Suprapubic skin (tissue), 4 donors: Measurements from ENCODE around the gene CCDC57. TPM values are rescaled to one million over a fixed set of nuclear protein-coding genes. Genes with fewer than 3 reads are reported as not detected.
"Not testable (repeated sequence)": the region's sequence is repeated elsewhere in the genome, so short reads cannot be mapped to it uniquely, and the experiment has no call there.

Experiments
- DNase-seq, 2 donors: peaks; one replicate each; pipeline ENCODE4 v3.0.0-alpha.2; 2019; ENCODE audit warnings: low spot score in 2 of 2
- H3K27ac ChIP-seq: fragments of 200-600 bp; sonication (generic); one replicate; pipeline ENCODE4 v1.5.1; 2019
- H3K27me3 ChIP-seq: fragments of 200-600 bp; sonication (generic); one replicate; pipeline ENCODE4 v1.5.1; 2019
- H3K36me3 ChIP-seq: fragments of 200-600 bp; sonication (generic); one replicate; pipeline ENCODE4 v1.5.1; 2019
- H3K4me1 ChIP-seq: fragments of 200-600 bp; sonication (generic); one replicate; pipeline ENCODE4 v1.5.1; 2019
- H3K4me3 ChIP-seq: fragments of 200-600 bp; sonication (generic); one replicate; pipeline ENCODE4 v1.5.1; 2019; ENCODE audit warnings: mild to moderate bottlenecking
- H3K9me3 ChIP-seq: fragments of 200-600 bp; sonication (generic); one replicate; pipeline ENCODE4 v1.5.1; 2019
- EP300 ChIP-seq: sonication (generic); formaldehyde crosslinking; IDR thresholded peaks from one replicate; pipeline ENCODE4 v1.6.1; 2017; ENCODE audit warnings: antibody characterized with exemption
- POLR2A ChIP-seq, 2 donors: fragments of 450-650 bp; IDR thresholded peaks; one replicate each; pipeline ENCODE4 v1.6.1; 2017; ENCODE audit warnings: antibody characterized with exemption in 2 of 2, mild to moderate bottlenecking in 2 of 2, moderate library complexity in 2 of 2
- POLR2AphosphoS5 ChIP-seq, 3 donors: sonication (generic); formaldehyde crosslinking; IDR thresholded peaks; one replicate each; pipeline ENCODE4 v1.6.1; 2017; ENCODE audit warnings: antibody characterized with exemption in 3 of 3
- WGBS: methylation state at CpG from one replicate; pipeline ENCODE4 v1.1.5; 2018; 5-methylcytosine and 5-hydroxymethylcytosine counted together
- total RNA-seq, 4 donors: library from RNA; depleted of rRNA; stranded (reverse); fragments of >200 nt; gene quantifications; one replicate each; pipeline ENCODE4 v1.1.0, GENCODE V29; 2016
- TF ChIP-seq, protein P1 (sequence below), 2 donors: fragments of 200-600 bp in 1 of 2; fragments of 450-650 bp in 1 of 2; sonication (generic) in 1 of 2; IDR thresholded peaks; one replicate each; pipeline ENCODE4 v1.5.1; 2016 to 2019; ENCODE audit warnings: antibody characterized with exemption in 2 of 2, mild to moderate bottlenecking in 1 of 2, moderate library complexity in 1 of 2

The CCDC57 gene, protein sequence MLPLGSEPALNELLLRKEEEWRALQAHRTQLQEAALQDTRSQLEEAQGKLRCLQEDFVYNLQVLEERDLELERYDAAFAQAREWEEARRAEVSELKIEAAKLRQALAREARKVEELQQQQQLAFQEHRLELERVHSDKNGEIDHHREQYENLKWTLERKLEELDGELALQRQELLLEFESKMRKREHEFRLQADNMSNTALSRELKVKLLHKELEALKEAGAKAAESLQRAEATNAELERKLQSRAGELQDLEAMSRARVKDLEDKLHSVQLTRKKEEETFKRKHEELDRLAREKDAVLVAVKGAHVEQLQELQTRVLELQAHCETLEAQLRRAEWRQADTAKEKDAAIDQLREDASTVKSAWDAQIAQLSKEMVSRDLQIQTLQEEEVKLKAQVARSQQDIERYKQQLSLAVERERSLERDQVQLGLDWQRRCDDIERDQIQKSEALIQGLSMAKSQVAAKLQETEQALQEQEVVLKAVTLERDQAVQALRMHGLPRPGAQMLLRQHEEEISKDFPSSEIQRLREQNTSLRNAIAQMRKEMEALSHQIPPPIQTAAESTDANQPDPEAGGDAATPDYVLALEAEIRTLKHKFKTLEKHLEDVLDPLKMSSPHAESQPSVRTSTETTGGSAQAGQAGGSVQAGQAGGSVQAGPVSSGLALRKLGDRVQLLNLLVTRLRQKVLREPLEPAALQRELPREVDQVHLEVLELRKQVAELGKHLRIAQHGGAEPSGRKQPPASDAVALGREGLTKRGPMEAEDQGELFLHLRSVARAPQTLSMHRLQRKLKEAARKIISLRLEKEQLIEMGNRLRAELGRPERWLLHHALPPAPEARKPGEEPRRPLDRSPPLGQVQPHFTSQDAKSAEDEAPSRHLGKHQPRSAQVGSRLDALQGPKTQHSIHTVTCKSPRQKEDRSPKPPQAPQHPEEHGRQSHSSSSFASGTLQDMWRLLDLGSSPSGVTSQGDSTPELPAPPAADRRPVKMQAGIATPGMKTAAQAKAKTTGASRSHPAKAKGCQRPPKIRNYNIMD
- 10 to 100 TPM; 16.1 to 29.8 (median 20.3) TPM for total RNA-seq

DNA sequence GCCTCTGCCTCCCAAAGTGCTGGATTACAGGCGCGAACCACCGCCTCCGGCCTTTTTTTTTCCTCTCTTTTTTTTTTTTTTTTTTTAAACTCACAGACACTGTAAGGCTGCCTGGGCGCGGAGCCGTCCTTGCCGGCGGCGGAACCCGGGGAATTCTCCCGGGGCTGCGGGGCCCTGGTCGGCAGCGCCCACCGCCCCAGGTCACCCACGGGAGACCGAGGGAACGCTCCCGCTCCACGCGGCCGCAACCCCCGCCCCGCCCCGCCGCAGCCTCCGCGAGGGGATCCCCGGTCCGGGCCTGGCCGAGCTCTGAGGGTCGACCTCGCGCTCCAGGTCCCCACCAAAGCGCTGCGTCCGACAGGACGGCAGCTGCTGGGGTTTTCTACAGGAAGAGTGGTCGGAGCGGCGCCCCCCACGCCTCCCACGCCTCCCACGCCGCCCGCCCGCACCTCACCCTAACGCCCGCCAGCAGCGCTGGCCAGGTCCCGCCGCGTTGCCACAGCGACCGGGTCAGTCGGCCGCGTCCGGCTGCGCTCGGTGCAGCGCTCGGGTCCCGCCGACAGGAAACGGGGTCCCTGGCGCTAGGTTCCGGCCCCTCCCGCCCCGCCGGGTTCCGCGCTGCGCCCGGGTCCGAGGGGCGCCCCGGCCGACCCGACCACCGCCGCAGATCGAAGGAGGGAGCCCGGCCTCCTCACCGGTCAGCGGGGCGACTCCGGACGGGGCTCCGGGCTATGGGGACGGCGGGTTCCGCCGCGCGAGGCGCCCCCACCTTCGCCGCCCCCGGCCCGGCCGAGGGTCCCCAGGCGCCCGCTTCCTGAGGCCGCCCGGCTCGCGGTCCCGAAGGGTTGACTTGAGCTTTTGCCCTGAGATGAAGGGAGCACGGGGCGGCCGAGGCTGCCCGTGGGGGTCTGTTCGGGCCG is at the start of gene CCDC57:
TSS of gene CCDC57 (minus strand) at position 512 of the 920 bp plus-strand sequence. CDS start 10,898 bp downstream, outside the sequence.
- Histone ChIP-seq H3K27ac (peak within 1 kb of the TSS; percentile 75), H3K27me3 (no peaks in the 10 kb centered on the region), H3K4me1 (peaks cover 48% of the 10 kb centered on the region), H3K4me3 (peak within 1 kb of the TSS; percentile 91), H3K9me3 (no peaks in the 10 kb centered on the region), H3K36me3 (no peaks in the 10 kb centered on the region)
- WGBS: 0% methylated on average over 14 of the region's 116 CpGs
- peak in 1 of 2 donors; percentile 87 for DNase-seq
- TF ChIP-seq POLR2AphosphoS5 (IDR thresholded peaks at IDR 0.05) (peak in 1 of 3 donors; percentile 51), POLR2A (IDR thresholded peaks at IDR 0.05) (peak in 1 of 2 donors; percentile 38), EP300 (no peak)
- TF ChIP-seq, protein P1, sequence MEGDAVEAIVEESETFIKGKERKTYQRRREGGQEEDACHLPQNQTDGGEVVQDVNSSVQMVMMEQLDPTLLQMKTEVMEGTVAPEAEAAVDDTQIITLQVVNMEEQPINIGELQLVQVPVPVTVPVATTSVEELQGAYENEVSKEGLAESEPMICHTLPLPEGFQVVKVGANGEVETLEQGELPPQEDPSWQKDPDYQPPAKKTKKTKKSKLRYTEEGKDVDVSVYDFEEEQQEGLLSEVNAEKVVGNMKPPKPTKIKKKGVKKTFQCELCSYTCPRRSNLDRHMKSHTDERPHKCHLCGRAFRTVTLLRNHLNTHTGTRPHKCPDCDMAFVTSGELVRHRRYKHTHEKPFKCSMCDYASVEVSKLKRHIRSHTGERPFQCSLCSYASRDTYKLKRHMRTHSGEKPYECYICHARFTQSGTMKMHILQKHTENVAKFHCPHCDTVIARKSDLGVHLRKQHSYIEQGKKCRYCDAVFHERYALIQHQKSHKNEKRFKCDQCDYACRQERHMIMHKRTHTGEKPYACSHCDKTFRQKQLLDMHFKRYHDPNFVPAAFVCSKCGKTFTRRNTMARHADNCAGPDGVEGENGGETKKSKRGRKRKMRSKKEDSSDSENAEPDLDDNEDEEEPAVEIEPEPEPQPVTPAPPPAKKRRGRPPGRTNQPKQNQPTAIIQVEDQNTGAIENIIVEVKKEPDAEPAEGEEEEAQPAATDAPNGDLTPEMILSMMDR (IDR thresholded peaks at IDR 0.05): peak in 1 of 2 donors; percentile 25

- no peaks in the 10 kb centered on the region for H3K9me3 ChIP-seq
- peak overlapping the region; percentile 21 for H3K27ac ChIP-seq
- peaks cover 91% of the 10 kb centered on the region for H3K36me3 ChIP-seq
- WGBS: 71% methylated on average over 4 of the region's 4 CpGs
- H3K4me1 ChIP-seq: peaks cover 16% of the 10 kb centered on the region
- DNase-seq: no peak
- TF ChIP-seq POLR2AphosphoS5 (IDR thresholded peaks at IDR 0.05) (no peak), POLR2A (IDR thresholded peaks at IDR 0.05) (no peak), EP300 (no peak)
- TF ChIP-seq, protein P1 (IDR thresholded peaks at IDR 0.05): no peak
- no peaks in the 10 kb centered on the region for H3K27me3 ChIP-seq
- no peak overlapping the region for H3K4me3 ChIP-seq
Observed at GRCh38 chr17:82262344-82262743, 49.7 kb upstream of the CCDC57 start.

DNA sequence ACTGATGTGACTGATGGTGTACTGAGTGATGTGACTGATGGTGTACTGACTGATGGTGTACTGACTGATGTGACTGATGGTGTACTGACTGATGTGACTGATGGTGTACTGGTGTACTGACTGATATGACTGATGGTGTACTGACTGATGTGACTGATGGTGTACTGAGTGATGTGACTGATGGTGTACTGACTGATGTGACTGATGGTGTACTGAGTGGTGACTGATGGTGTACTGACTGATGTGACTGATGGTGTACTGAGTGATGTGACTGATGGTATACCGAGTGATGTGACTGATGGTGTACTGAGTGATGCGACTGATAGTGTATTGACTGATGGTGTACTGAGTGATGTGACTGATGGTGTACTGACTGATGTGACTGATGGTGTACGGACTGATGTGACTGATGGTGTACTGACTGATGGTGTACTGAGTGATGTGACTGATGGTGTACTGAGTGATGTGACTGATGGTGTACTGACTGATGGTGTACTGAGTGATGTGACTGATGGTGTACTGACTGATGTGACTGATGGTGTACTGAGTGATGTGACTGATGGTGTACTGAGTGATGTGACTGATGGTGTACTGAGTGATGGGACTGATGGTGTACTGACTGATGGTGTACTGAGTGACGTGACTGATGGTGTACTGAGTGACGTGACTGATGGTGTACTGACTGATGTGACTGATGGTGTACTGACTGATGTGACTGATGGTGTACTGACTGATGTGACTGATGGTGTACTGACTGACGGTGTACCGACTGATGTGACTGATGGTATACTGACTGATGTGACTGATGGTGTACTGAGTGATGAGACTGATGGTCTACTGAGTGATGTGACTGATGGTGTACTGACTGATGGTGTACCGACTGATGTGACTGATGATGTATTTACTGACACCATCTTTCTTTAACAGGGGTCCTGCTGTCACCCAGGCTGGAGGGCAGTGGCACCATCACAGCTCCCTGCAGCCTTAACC is 47.6 kb upstream of the CCDC57 start:
- not testable (repeated sequence) for DNase-seq, H3K4me1 ChIP-seq, H3K4me3 ChIP-seq, H3K27me3 ChIP-seq, H3K27ac ChIP-seq, H3K9me3 ChIP-seq
- peaks cover 97% of the 10 kb centered on the region for H3K36me3 ChIP-seq
- WGBS: 90% methylated on average over 8 of the region's 8 CpGs

DNA sequence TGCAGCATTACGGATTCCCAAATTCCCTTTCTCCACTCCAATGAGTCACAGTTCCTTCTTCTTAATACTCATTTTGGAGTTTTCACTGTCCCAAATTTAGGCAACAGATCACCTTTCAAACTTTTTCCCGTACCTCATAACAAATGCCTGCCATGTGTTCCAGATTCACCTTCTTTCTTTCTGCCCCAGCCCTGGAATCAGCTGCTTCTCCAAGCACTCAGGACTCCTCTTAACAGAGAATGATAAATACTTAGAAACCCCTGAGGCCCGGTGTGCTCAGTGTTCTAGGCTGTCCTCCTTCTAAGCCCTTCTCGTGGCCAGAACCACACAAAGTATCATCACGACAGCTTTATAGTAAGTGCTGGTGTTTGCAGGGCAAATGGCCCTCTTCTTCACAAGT is 45.9 kb upstream of the CCDC57 start:
- Histone ChIP-seq H3K4me1 (peaks cover 4% of the 10 kb centered on the region), H3K4me3 (no peak overlapping the region), H3K27me3 (no peaks in the 10 kb centered on the region), H3K9me3 (no peaks in the 10 kb centered on the region), H3K36me3 (peaks cover 96% of the 10 kb centered on the region), H3K27ac (no peak overlapping the region)
- 74% methylated on average over 5 of the region's 5 CpGs for WGBS
- TF ChIP-seq EP300 (no peak), POLR2A (IDR thresholded peaks at IDR 0.05) (no peak), POLR2AphosphoS5 (IDR thresholded peaks at IDR 0.05) (no peak)
- TF ChIP-seq, protein P1 (IDR thresholded peaks at IDR 0.05): no peak
- no peak for DNase-seq
